NOMO-1 treated with DMSO at 0.1 percent for 48 hours (cell line): ENCODE data around the gene PHF20.
"Not testable (repeated sequence)": the region's sequence is repeated elsewhere in the genome, so short reads cannot be mapped to it uniquely, and the experiment has no call there.

Experiments
- DNase-seq: peaks from one replicate; lab custom pipeline; 2025; ENCODE audit not compliant: unreplicated experiment; lab: John Stamatoyannopoulos, UW

Gene PHF20

DNA sequence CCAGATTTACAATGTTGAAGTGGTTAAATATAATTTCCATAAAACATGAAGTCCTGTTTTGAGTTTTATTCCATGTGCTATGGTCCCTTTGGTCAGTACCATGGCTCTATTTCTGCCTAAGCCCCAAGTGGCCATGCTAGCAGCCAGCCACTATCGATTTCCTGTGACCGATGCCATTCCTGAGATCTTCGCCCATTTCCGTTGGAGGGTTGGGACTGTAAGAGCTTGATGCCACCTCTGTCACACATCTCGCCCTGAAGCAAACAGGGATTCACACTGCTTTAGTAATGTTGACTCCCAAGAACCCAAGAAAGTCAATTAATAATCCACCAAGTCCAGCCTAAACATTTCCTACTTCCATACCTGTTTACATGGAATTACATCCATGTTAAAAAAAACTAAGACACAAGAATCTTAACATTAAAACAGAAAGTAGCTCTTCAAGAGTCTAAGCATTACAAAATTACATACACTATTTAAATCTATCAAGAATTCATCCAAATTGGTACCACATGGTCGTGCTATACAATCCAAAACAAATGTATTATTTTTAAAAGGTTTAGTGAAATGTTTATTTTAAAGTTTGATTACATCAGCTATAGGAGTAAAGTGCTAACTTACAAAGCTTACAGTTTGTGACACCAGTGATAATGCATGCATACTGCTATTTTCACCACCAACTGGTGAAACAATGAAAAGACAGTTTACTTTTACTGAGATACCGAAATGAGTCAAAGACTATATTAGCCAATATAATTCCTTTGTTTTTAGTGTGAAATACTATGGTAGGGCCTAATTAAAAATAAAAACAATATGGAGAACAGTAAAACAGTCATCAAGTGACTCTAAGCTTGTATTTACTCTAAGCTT lies 32.3 kb upstream of the PHF20 start:
- DNase-seq: peak; percentile 65

- DNase-seq: peak; percentile 99
Observed at GRCh38 chr20:35741892-35742740, 29.7 kb upstream of the PHF20 start, which contains the start of gene RBM39. Gene RBM39 (minus strand): TSS chr20:35742260. CDS start chr20:35740874, 1,386 bp downstream.

DNA sequence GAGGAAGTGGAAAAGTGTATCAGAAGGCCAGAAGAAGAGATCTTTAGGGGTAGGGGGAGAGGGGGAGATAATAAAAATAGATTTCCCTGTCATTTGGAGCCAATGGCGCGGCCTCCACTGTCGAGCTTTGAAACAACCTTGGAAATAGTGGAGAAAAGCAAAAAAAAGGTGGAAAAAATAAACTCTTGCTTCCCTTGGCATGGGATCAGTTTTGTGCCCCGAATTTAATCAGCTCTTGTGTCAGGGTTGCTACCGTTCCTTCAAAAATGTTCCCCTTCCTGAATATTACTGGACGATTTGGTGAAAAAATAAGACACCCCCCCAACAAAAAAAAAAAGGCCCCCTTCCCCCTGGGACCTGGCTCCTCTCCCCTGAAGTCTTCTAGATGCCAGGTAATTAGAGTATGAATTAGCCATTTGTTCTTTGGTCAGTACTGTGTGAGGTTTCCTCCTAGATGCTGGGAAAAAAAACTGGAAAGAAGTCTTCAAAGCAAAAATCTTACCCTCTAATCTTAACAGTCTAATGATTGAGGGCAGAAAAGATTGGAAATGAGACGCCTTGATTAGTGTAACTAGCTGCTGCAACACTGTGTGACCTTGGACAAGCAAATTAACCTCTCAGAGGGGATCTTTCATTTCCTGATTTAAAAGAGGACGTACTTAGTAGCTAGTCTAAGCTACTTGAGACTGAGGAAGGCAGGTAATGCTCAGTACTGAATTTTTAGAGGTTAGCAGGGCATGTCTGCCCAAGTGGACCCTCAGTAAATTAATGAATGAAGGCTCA lies 28.9 kb upstream of the PHF20 start:
- peak; percentile 85 for DNase-seq

- DNase-seq: peak; percentile 59
Observed at GRCh38 chr20:35743693-35744491, 27.9 kb upstream of the PHF20 start.

GRCh38 chr20:35744492-35744841 lies 27.3 kb upstream of the PHF20 start:
- not testable (repeated sequence) for DNase-seq

- DNase-seq: no peak
Observed at GRCh38 chr20:35750611-35751010, 21.2 kb upstream of the PHF20 start.

- DNase-seq: no peak
Observed at GRCh38 chr20:35756404-35756803, 15.4 kb upstream of the PHF20 start.

- DNase-seq: no peak
Observed at GRCh38 chr20:35757098-35757705, 14.6 kb upstream of the PHF20 start.

DNA sequence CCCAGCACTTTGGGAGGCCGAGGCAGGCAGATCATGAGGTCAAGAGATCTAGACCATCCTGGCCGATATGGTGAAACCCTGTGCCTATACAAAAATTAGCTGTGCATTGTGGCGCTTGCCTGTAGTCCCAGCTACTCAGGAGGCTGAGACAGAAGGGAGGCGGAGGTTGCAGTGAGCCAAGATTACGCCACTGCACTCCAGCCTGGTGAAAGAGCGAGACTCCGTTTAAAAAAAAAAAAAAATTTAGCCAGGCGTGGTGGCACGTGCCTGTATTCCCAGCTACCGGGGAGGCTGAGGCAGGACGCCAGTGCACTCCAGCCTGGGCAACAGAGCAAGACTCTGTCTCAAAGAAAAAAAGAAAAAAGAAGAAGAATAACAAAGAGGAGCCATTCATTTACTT lies 10.3 kb upstream of the PHF20 start:
- DNase-seq: not testable (repeated sequence)

DNA sequence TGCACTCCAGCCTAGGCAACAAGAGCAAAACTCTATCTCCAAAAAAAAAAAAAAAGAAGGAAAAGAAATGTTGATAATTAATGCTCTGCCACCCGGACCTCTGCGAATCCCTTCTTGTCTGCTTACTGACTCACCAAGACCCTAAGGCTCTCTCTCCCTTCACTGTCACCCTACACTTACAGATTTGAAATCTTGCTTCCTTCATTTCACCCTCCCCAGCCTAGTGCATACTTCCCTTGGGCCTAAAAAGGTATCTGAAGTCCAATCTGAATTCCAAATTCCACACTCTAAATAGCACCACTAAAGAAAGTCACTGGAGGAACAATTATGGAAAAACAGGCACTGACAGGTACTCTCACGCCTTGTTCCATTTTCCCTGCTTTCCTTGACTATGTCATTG lies 9.4 kb upstream of the PHF20 start:
- no peak for DNase-seq

- not testable (repeated sequence) for DNase-seq
Observed at GRCh38 chr20:35764936-35765335, 6.9 kb upstream of the PHF20 start.

DNA sequence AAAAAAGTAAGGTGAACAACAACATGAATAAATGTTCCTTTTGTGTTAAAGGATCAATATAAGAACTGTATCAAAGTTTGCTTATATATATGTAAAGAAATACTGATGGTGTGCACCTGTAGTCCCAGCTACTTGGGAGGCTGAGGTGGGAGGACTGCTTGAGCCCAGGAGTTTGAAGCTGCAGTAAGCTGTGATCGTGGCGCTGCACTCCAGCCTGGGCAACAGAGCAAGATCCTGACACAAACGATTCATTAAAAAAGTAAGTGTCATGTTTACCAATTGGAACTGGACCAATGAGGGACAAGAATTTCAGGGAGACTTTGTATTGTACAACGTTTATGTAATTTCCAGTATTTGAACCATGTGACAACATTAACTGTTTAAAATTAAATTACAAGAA lies 5.0 kb upstream of the PHF20 start:
- no peak for DNase-seq

DNA sequence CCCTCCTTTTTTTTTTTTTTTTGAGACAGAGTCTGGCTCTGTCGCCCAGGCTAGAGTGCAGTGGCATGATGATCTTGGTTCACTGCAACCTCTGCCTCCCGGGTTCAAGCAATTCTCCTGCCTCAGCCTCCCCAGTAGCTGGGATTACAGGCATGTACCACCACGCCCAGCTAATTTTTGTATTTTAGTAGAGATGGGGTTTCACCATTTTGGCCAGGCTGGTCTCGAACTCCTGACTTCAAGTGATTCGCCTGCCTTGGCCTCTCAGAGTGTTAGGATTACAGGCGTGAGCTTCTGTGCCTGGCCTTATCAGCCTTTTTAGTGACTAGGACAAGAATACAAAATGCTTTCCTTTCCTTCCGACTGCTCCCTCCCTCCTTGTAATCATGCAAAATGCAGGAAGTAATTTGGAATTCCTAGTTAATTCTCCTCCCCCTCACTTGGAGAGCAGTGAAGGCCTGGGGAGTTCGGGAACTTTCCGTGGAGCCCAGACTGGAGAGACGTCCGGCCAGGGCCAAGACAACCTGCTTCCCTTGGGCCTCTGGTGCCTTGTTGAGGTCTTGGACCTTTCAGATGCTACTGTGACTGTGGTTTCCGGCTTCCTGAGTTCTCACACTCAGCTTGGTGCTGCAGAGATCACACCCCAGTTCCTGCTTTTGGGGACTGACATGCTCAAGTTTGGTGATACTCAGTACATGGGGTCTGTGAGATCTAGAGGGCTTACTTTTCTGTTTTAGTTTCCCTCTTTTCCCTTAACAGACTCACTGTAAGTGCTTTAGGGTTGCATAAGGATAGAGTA lies 3.9 kb upstream of the PHF20 start:
- DNase-seq: peak; percentile 88

- DNase-seq: peak; percentile 24
Observed at GRCh38 chr20:35768731-35769664, 2.8 kb upstream of the PHF20 start.

DNA sequence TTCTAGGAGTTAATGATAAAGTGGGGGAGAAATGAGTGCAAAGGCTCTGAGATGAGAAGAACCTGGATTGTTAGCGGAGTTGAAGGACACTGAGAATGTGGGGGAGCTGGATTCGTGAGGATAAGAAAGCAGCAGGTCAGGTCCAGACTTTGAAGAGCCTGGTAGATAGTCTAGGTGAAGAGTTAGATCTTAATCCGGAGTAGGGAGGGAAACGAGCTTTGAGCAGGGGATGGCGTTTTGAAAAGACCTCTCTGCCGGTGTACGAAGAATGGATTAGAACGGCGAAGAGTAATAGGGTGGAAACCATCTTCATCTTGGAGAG lies 487 bp upstream of the PHF20 start:
- DNase-seq: no peak

GRCh38 chr20:35772563-35773058 lies 796 bp downstream of the PHF20 start:
- DNase-seq: no peak

GRCh38 chr20:35773154-35773751 lies 1.4 kb downstream of the PHF20 start:
- peak; percentile 24 for DNase-seq

DNA sequence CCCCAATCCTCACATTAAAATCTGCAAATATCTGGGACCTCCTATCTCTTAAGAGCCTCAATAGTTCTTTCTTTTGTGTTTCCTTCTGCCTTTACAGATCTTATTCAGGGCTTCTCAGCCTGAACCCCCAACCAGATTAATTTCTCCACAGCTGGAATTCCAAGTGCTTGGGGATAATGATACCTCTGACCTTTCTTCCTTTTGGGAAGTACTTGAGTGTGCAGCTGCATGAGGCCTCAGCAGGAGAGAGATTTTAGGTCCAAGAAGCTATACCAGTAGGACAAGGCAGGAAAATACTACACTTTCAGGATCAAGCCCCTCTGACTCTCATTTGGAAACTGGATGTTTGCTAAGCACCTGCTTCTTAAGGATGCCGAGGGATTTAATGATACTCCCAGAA lies 2.6 kb downstream of the PHF20 start:
- no peak for DNase-seq
